Mesenchymal stem cell (in vitro differentiated cells and primary cell): ENCODE data around the gene HIF3A.

Experiments
- DNase-seq: peaks from one replicate; pipeline ENCODE4 v3.0.0-alpha.2; 2013
- H2AFZ ChIP-seq: one replicate; pipeline ENCODE4 v1.6.1; 2013; ENCODE audit warnings: low read depth, mild to moderate bottlenecking, control low read depth, inconsistent platforms, low read length, moderate library complexity
- H2AK5ac ChIP-seq: 2 replicates; pipeline ENCODE4 v1.6.1; 2013; ENCODE audit warnings: low read length, moderate library complexity, mild to moderate bottlenecking, inconsistent platforms; ENCODE audit not compliant: severe bottlenecking
- H2BK120ac ChIP-seq: one replicate; pipeline ENCODE4 v1.6.1; 2013; ENCODE audit warnings: low read depth, mild to moderate bottlenecking, inconsistent platforms, low read length, moderate library complexity
- H2BK12ac ChIP-seq, 2 experiments: one replicate each; pipeline ENCODE4 v1.6.1; 2013; ENCODE audit warnings: inconsistent platforms in 2 of 2, low read length in 2 of 2, mild to moderate bottlenecking in 2 of 2, moderate library complexity in 2 of 2, control low read depth in 1 of 2
- H2BK15ac ChIP-seq: one replicate; pipeline ENCODE4 v1.6.1; 2013; ENCODE audit warnings: mild to moderate bottlenecking, low read depth, inconsistent platforms; ENCODE audit not compliant: poor library complexity, severe bottlenecking
- H2BK5ac ChIP-seq: 2 replicates; pipeline ENCODE4 v1.6.1; 2013; ENCODE audit warnings: low read depth, mild to moderate bottlenecking, low read length, control low read depth, inconsistent platforms; ENCODE audit not compliant: poor library complexity, severe bottlenecking
- H3K14ac ChIP-seq, 2 experiments: one replicate each; pipeline ENCODE4 v1.6.1; 2013; ENCODE audit warnings: inconsistent platforms in 2 of 2, low read length in 2 of 2, control low read depth in 1 of 2, mild to moderate bottlenecking in 1 of 2, moderate library complexity in 1 of 2
- H3K18ac ChIP-seq, 2 experiments: one replicate each; pipeline ENCODE4 v1.6.1; 2013; ENCODE audit warnings: inconsistent platforms in 2 of 2, low read length in 2 of 2, control low read depth in 1 of 2, low read depth in 1 of 2, mild to moderate bottlenecking in 1 of 2
- H3K23ac ChIP-seq, 2 experiments: one replicate each; pipeline ENCODE4 v1.6.1; 2013; ENCODE audit warnings: inconsistent platforms in 2 of 2, low read length in 2 of 2, mild to moderate bottlenecking in 2 of 2, moderate library complexity in 2 of 2, control low read depth in 1 of 2
- H3K27ac ChIP-seq: 2 replicates; pipeline ENCODE4 v1.5.1; 2013; ENCODE audit warnings: mild to moderate bottlenecking, moderate library complexity, low read length, control low read depth, inconsistent platforms; ENCODE audit not compliant: poor library complexity, severe bottlenecking
- H3K27me3 ChIP-seq, 2 experiments: 2 replicates each; pipeline versions ENCODE4 v1.6.1 to v1.7.0; 2013; ENCODE audit warnings: low read length in 2 of 2, mild to moderate bottlenecking in 2 of 2, moderate library complexity in 2 of 2, control low read depth in 1 of 2, inconsistent platforms in 1 of 2; ENCODE audit not compliant: control insufficient read depth in 1 of 2, insufficient read depth in 1 of 2
- H3K36me3 ChIP-seq, 2 experiments: 2 replicates each; pipeline versions ENCODE4 v1.6.1 to v1.7.0; 2013; ENCODE audit warnings: low read length in 2 of 2, control low read depth in 1 of 2, inconsistent platforms in 1 of 2, low read depth in 1 of 2, mild to moderate bottlenecking in 1 of 2; ENCODE audit not compliant: insufficient read depth in 2 of 2, control insufficient read depth in 1 of 2
- H3K4ac ChIP-seq, 2 experiments: one replicate each; pipeline ENCODE4 v1.6.1; 2013; ENCODE audit warnings: inconsistent platforms in 2 of 2, low read length in 2 of 2, mild to moderate bottlenecking in 2 of 2, moderate library complexity in 2 of 2, control low read depth in 1 of 2, low read depth in 1 of 2
- H3K4me1 ChIP-seq: 2 replicates; pipeline ENCODE4 v1.6.1; 2013; ENCODE audit warnings: low read depth, low read length, control low read depth; ENCODE audit not compliant: control insufficient read depth, insufficient read depth
- H3K4me2 ChIP-seq: 2 replicates; pipeline ENCODE4 v1.6.1; 2013; ENCODE audit warnings: low read length, mild to moderate bottlenecking, inconsistent platforms; ENCODE audit not compliant: poor library complexity, severe bottlenecking
- H3K4me3 ChIP-seq, 2 experiments: 2 replicates each; pipeline versions ENCODE4 v1.5.1 to v1.7.0; 2013; ENCODE audit warnings: low read length in 2 of 2, mild to moderate bottlenecking in 2 of 2, control low read depth in 1 of 2, low read depth in 1 of 2; ENCODE audit not compliant: insufficient read depth in 1 of 2
- H3K79me1 ChIP-seq: replicated peaks from 2 replicates; pipeline ENCODE4 v1.6.1; 2013; ENCODE audit warnings: mild to moderate bottlenecking, control low read depth, low read length, inconsistent platforms; ENCODE audit not compliant: poor library complexity, severe bottlenecking
- H3K9ac ChIP-seq: 2 replicates; pipeline ENCODE4 v1.7.0; 2013; ENCODE audit warnings: mild to moderate bottlenecking, low read length, moderate library complexity
- H3K9me3 ChIP-seq: 2 replicates; pipeline ENCODE4 v1.7.0; 2013; ENCODE audit warnings: mild to moderate bottlenecking, low read length; ENCODE audit not compliant: control insufficient read depth
- H4K8ac ChIP-seq: one replicate; pipeline ENCODE4 v1.6.1; 2013; ENCODE audit warnings: inconsistent platforms, mild to moderate bottlenecking, low read length, moderate library complexity
- H4K91ac ChIP-seq: one replicate; pipeline ENCODE4 v1.6.1; 2013; ENCODE audit warnings: mild to moderate bottlenecking, low read length, inconsistent platforms
- WGBS: methylation state at CpG from one replicate; pipeline ENCODE4 v1.1.7; 2013; ENCODE audit warnings: mixed read lengths; 5-methylcytosine and 5-hydroxymethylcytosine counted together

The HIF3A gene

DNA sequence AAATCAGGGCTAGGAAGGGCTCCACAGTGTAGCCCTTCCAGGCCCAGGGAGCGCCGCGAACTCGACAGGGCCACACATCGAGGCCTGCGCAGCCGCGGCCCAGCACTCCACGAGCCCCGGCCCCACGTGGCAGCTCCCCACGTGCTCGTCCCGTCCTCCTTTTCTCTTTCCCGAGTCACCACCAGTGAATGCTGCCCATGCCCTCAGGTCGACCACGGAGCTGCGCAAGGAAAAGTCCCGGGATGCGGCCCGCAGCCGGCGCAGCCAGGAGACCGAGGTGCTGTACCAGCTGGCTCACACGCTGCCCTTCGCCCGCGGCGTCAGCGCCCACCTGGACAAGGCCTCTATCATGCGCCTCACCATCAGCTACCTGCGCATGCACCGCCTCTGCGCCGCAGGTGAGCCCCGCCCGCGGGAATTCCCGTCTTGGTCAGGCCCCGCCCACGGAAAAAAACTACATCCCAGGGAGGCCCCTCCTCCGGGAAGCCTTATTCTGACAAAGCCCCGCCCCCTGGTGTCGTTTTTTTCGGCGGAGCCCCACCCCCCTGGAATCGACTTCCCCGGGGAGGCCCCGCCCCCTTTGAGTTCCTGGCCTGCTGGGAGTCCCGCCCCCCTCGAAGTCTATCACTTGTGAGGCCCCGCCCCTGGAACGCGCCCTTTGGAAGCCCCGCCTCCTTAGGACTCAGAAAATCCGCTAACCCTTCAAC lies 7.0 kb downstream of the HIF3A start:
- Histone ChIP-seq H3K23ac (peak overlapping the region in 1 of 2 experiments; percentile 62), H3K79me1 (no peaks in the 10 kb centered on the region), H3K9ac (no peak overlapping the region), H2AK5ac (no peak overlapping the region), H3K4me3 (peak overlapping the region in 1 of 2 experiments; percentile 1), H3K4ac (peak overlapping the region; percentile 7 to 63), H4K8ac (peak overlapping the region; percentile 16), H3K4me2 (no peak overlapping the region), H2BK15ac (no peak overlapping the region), H3K18ac (peak overlapping the region; percentile 89 to 92), H3K27ac (no peak overlapping the region), H3K14ac (peak overlapping the region in 1 of 2 experiments; percentile 26), H2BK5ac (no peak overlapping the region), H4K91ac (peak overlapping the region; percentile 85), H3K4me1 (peaks cover 27% of the 10 kb centered on the region), H3K36me3 (peaks cover 30 to 41% of the 10 kb centered on the region in 2 experiments), H3K9me3 (peaks cover 17% of the 10 kb centered on the region), H2BK12ac (peak overlapping the region; percentile 30 to 97), H2AFZ (no peak overlapping the region), H2BK120ac (peak overlapping the region; percentile 39), H3K27me3 (no peaks in the 10 kb centered on the region)
- peak; percentile 38 for DNase-seq
- 61% methylated on average over 56 of the region's 56 CpGs for WGBS

DNA sequence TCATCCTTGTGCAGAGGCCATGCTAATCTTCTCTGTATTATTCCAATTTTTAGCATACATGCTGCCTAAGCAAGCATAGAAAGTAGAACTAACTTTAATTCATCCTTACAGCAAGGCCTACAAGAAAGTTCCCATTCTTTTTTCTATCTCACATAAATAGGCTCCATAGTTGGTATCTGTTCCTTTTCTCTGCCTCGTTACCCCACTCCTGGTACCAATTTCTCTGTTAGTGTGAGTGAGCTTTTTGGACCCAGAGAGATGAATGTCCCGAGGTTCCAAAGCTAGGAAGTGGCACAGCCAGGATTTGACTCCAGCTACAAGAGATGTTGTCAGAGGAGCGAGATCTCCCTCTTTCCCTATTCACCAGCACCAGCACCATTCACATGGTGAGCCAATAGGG lies 9.7 kb downstream of the HIF3A start:
- Histone ChIP-seq H2BK15ac (no peak overlapping the region), H3K27me3 (no peaks in the 10 kb centered on the region), H3K27ac (no peak overlapping the region), H3K4me2 (no peak overlapping the region), H3K4me3 (no peak overlapping the region), H2BK5ac (no peak overlapping the region), H3K9ac (no peak overlapping the region), H3K18ac (no peak overlapping the region), H3K79me1 (no peaks in the 10 kb centered on the region), H2BK12ac (no peak overlapping the region), H3K9me3 (peaks cover 17% of the 10 kb centered on the region), H3K23ac (no peak overlapping the region), H2AK5ac (no peak overlapping the region), H2BK120ac (no peak overlapping the region), H2AFZ (no peak overlapping the region), H3K14ac (no peak overlapping the region), H4K91ac (no peak overlapping the region), H3K4me1 (peaks cover 10% of the 10 kb centered on the region), H3K36me3 (peaks cover 38 to 45% of the 10 kb centered on the region in 2 experiments), H3K4ac (no peak overlapping the region), H4K8ac (no peak overlapping the region)
- 93% methylated on average over 2 of the region's 3 CpGs for WGBS
- DNase-seq: no peak

DNA sequence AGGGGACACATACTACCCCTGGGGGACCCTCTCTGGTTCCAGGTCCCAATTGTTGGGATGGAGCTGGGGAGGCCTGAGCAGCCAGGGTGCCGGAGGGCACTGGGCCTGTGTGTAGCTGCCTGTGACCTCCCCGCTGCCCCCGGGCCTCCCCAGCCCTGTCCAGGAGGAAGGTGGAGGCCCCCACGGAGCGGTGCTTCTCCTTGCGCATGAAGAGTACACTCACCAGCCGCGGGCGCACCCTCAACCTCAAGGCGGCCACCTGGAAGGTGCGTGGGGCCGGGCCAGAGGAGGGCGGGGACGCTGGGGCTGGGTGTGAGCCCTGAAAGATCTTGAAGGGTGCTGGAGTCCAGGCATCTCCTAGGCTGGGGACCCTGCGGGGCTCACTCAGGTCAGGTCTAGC lies 11.7 kb downstream of the HIF3A start:
- no peak overlapping the region for H2AFZ ChIP-seq
- no peak overlapping the region for H2BK5ac ChIP-seq
- no peak overlapping the region for H3K4me2 ChIP-seq
- no peak overlapping the region for H3K4ac ChIP-seq
- no peak overlapping the region for H4K91ac ChIP-seq
- no peak overlapping the region for H3K27ac ChIP-seq
- no peak overlapping the region for H3K18ac ChIP-seq
- H3K36me3 ChIP-seq: peaks cover 50 to 55% of the 10 kb centered on the region in 2 experiments
- no peak overlapping the region for H3K14ac ChIP-seq
- DNase-seq: no peak
- no peak overlapping the region for H3K9ac ChIP-seq
- 93% methylated on average over 15 of the region's 15 CpGs for WGBS
- peaks cover 10% of the 10 kb centered on the region for H3K4me1 ChIP-seq
- no peaks in the 10 kb centered on the region for H3K27me3 ChIP-seq
- H3K23ac ChIP-seq: no peak overlapping the region
- H2BK120ac ChIP-seq: no peak overlapping the region
- no peak overlapping the region for H3K4me3 ChIP-seq
- peaks cover 17% of the 10 kb centered on the region for H3K9me3 ChIP-seq
- H3K79me1 ChIP-seq: no peaks in the 10 kb centered on the region
- no peak overlapping the region for H2BK15ac ChIP-seq
- H2BK12ac ChIP-seq: no peak overlapping the region
- no peak overlapping the region for H2AK5ac ChIP-seq
- no peak overlapping the region for H4K8ac ChIP-seq

- Histone ChIP-seq H3K4ac (no peak overlapping the region), H2BK120ac (no peak overlapping the region), H3K4me2 (no peak overlapping the region), H3K9ac (no peak overlapping the region), H2BK12ac (no peak overlapping the region), H2BK15ac (no peak overlapping the region), H3K14ac (no peak overlapping the region), H2BK5ac (no peak overlapping the region), H4K91ac (no peak overlapping the region), H3K18ac (no peak overlapping the region), H2AFZ (no peak overlapping the region), H3K23ac (no peak overlapping the region), H3K9me3 (peaks cover 17% of the 10 kb centered on the region), H4K8ac (no peak overlapping the region), H3K4me1 (peaks cover 7% of the 10 kb centered on the region), H3K27me3 (no peaks in the 10 kb centered on the region), H3K27ac (no peak overlapping the region), H3K79me1 (no peaks in the 10 kb centered on the region), H2AK5ac (no peak overlapping the region), H3K4me3 (no peak overlapping the region), H3K36me3 (peaks cover 46 to 51% of the 10 kb centered on the region in 2 experiments)
- no peak for DNase-seq
- WGBS: 91% methylated on average over 10 of the region's 10 CpGs
Observed at GRCh38 chr19:46309056-46309455, 12.2 kb downstream of the HIF3A start.
